NCI-H1092 (cell line): ENCODE measurements around the gene SUMF1.

ENCODE experiments used
- DNase-seq: peaks from one replicate; lab custom pipeline; 2025; lab: John Stamatoyannopoulos, UW

SUMF1 gene

GRCh38 chr3:4413467-4413866, 53.6 kb downstream of the SUMF1 start:
- no peak for DNase-seq

GRCh38 chr3:4411833-4412232, 55.2 kb downstream of the SUMF1 start:
- no peak for DNase-seq

GRCh38 chr3:4411236-4411635, 55.8 kb downstream of the SUMF1 start:
- DNase-seq: no peak

GRCh38 chr3:4410606-4411005, 56.5 kb downstream of the SUMF1 start:
- no peak for DNase-seq

- DNase-seq: no peak
Measured at GRCh38 chr3:4409971-4410573, 57.0 kb downstream of the SUMF1 start.

- DNase-seq: no peak
Measured at GRCh38 chr3:4409415-4409814, 57.7 kb downstream of the SUMF1 start.

- DNase-seq: no peak
Measured at GRCh38 chr3:4408958-4409357, 58.1 kb downstream of the SUMF1 start.

- DNase-seq: no peak
Measured at GRCh38 chr3:4407941-4408340, 59.1 kb downstream of the SUMF1 start.

- DNase-seq: no peak
Measured at GRCh38 chr3:4406746-4407568, 60.1 kb downstream of the SUMF1 start.

GRCh38 chr3:4404881-4405280, 62.2 kb downstream of the SUMF1 start:
- no peak for DNase-seq

- DNase-seq: no peak
Measured at GRCh38 chr3:4401441-4401840, 65.6 kb downstream of the SUMF1 start.

- no peak for DNase-seq
Measured at GRCh38 chr3:4399476-4399875, 67.6 kb downstream of the SUMF1 start.

GRCh38 chr3:4398941-4399245, 68.2 kb downstream of the SUMF1 start:
- DNase-seq: no peak

GRCh38 chr3:4398120-4398940, 68.7 kb downstream of the SUMF1 start:
- DNase-seq: no peak

- DNase-seq: no peak
Measured at GRCh38 chr3:4397466-4397865, 69.6 kb downstream of the SUMF1 start.

- no peak for DNase-seq
Measured at GRCh38 chr3:4396542-4396941, 70.5 kb downstream of the SUMF1 start.

- no peak for DNase-seq
Measured at GRCh38 chr3:4396006-4396405, 71.1 kb downstream of the SUMF1 start.

- no peak for DNase-seq
Measured at GRCh38 chr3:4395448-4395847, 71.6 kb downstream of the SUMF1 start.

- no peak for DNase-seq
Measured at GRCh38 chr3:4394567-4394966, 72.5 kb downstream of the SUMF1 start.

- no peak for DNase-seq
Measured at GRCh38 chr3:4394048-4394447, 73.0 kb downstream of the SUMF1 start.

GRCh38 chr3:4392992-4393391, 74.1 kb downstream of the SUMF1 start:
- no peak for DNase-seq

- no peak for DNase-seq
Measured at GRCh38 chr3:4387210-4388204, 79.6 kb downstream of the SUMF1 start.
